Motor neuron (in vitro differentiated cells): ENCODE results near the gene ANKMY1. TPM values are rescaled to one million over a fixed set of nuclear protein-coding genes. Genes with fewer than 3 reads are reported as not detected.

Experiments used
- ATAC-seq, 8 experiments: fragments of 200-7000 bp; cut with Tn5 transposase; replicated peaks in 6 of 8; 2 replicates each; pipeline ENCODE4 v1.8.0; 2021; ENCODE audit warnings: mild to moderate bottlenecking in 8 of 8, moderate library complexity in 8 of 8
- H3K27ac ChIP-seq, 2 donors: fragments of 250-450 bp; sonication (Bioruptor Pico); 2 replicates each; pipeline ENCODE4 v1.9.0; 2021; ENCODE audit warnings: antibody characterized with exemption in 2 of 2, mild to moderate bottlenecking in 2 of 2, moderate library complexity in 1 of 2
- H3K4me1 ChIP-seq, 2 donors: fragments of 250-450 bp; sonication (Bioruptor Pico); replicated peaks in 1 of 2; 2 replicates each; pipeline ENCODE4 v1.6.1; 2021; ENCODE audit warnings: antibody characterized with exemption in 2 of 2, mild to moderate bottlenecking in 2 of 2, moderate library complexity in 1 of 2
- H3K4me3 ChIP-seq, 5 donors: fragments of 250-450 bp; sonication (Bioruptor Pico); 2 replicates each; pipeline ENCODE4 v1.9.0; 2021; ENCODE audit warnings: antibody characterized with exemption in 5 of 5, mild to moderate bottlenecking in 5 of 5, moderate library complexity in 4 of 5
- WGBS, 10 experiments: fragments of 450-650 bp; shearing (Covaris generic); methylation state at CpG; one replicate each; pipeline ENCODE4 v1.0.0; 2022; 5-methylcytosine and 5-hydroxymethylcytosine counted together
- in situ Hi-C, 9 experiments: fragments of 400-800 bp; cut with MboI; loops; one replicate each; pipeline ENCODE4 v1.15.0; 2021; ENCODE audit warnings: low sequenced_read_pairs in 9 of 9, low pct_unique_long_range_greater_than_20kb in 2 of 9; ENCODE audit not compliant: unreplicated experiment in 9 of 9
- total RNA-seq, 8 experiments: library from RNA; unstranded; fragments of 300-600 nt; gene quantifications; 2 replicates each; pipeline versions ENCODE4 v1.2.3 to v1.2.4, GENCODE V29; 2022

Gene ANKMY1
- total RNA-seq, 8 experiments from 2014 or later, result 4.9 to 27.3 (median 9.5) TPM

- ATAC-seq, result no peak
- in situ Hi-C loops, result no loop called here
Measured at GRCh38 chr2:240591784-240592183, 34.0 kb upstream of the ANKMY1 start.

GRCh38 chr2:240591226-240591625 lies 33.4 kb upstream of the ANKMY1 start:
- peaks cover 8 to 11% of the 10 kb centered on the region in 2 donors for H3K4me1 ChIP-seq
- ATAC-seq, result no peak
- no peak overlapping the region for H3K4me3 ChIP-seq
- WGBS, 10 experiments, result 33 to 100% (median 80%) methylated on average over 1 to 4 of the region's 6 CpGs; no CpG with 5 or more reads in 3 of the 10 experiments
- in situ Hi-C loops, result no loop called here
- no peak overlapping the region for H3K27ac ChIP-seq

More at GRCh38 chr2:240591784-240592183, 34.0 kb upstream of the ANKMY1 start:
- Histone ChIP-seq H3K27ac (no peak overlapping the region), H3K4me3 (no peak overlapping the region), H3K4me1 (peaks cover 8 to 11% of the 10 kb centered on the region in 2 donors)
- WGBS, 10 experiments, result 73 to 100% (median 98%) methylated on average over 1 to 5 of the region's 13 CpGs; no CpG with 5 or more reads in 4 of the 10 experiments

GRCh38 chr2:240590681-240591111 lies 32.9 kb upstream of the ANKMY1 start:
- Histone ChIP-seq H3K4me1 (peaks cover 8 to 11% of the 10 kb centered on the region in 2 donors), H3K4me3 (no peak overlapping the region), H3K27ac (no peak overlapping the region)
- 80 to 100% (median 97%) methylated on average over 1 to 8 of the region's 21 CpGs; no CpG with 5 or more reads in 4 of the 10 experiments for WGBS, 10 experiments
- no peak for ATAC-seq
- in situ Hi-C loops, result no loop called here

GRCh38 chr2:240589850-240590525 lies 32.2 kb upstream of the ANKMY1 start:
- WGBS, 10 experiments, result 78 to 100% (median 94%) methylated on average over 1 to 9 of the region's 16 CpGs

GRCh38 chr2:240589375-240589774 lies 31.6 kb upstream of the ANKMY1 start:
- Histone ChIP-seq H3K27ac (no peak overlapping the region), H3K4me3 (no peak overlapping the region), H3K4me1 (peaks cover 17 to 18% of the 10 kb centered on the region in 2 donors)
- in situ Hi-C loops, result no loop called here
- WGBS, 10 experiments, result 30 to 95% (median 63%) methylated on average over 2 to 7 of the region's 14 CpGs; no CpG with 5 or more reads in 7 of the 10 experiments
- ATAC-seq, result no peak

More at GRCh38 chr2:240589850-240590525, 32.2 kb upstream of the ANKMY1 start:
- no peak for ATAC-seq
- Histone ChIP-seq H3K4me1 (peaks cover 11 to 16% of the 10 kb centered on the region in 2 donors), H3K27ac (no peak overlapping the region), H3K4me3 (no peak overlapping the region)
- in situ Hi-C loops, result no loop called here

GRCh38 chr2:240588669-240589068 lies 30.9 kb upstream of the ANKMY1 start:
- ATAC-seq, result no peak
- 33 to 100% (median 66%) methylated on average over 1 to 3 of the region's 4 CpGs; no CpG with 5 or more reads in 3 of the 10 experiments for WGBS, 10 experiments
- Histone ChIP-seq H3K27ac (no peak overlapping the region), H3K4me3 (no peak overlapping the region), H3K4me1 (peaks cover 17 to 18% of the 10 kb centered on the region in 2 donors)
- in situ Hi-C loops, result no loop called here

- H3K4me3 ChIP-seq, result peak overlapping the region; percentile 86 to 99 (median 96)
- WGBS, 10 experiments, result 20 to 93% (median 69%) methylated on average over 1 to 6 of the region's 10 CpGs; no CpG with 5 or more reads in 1 of the 10 experiments
- in situ Hi-C loops, result no loop called here
- no peak for ATAC-seq
- no peak overlapping the region for H3K27ac ChIP-seq
- H3K4me1 ChIP-seq, result peaks cover 17 to 18% of the 10 kb centered on the region in 2 donors
Measured at GRCh38 chr2:240588006-240588655, 30.3 kb upstream of the ANKMY1 start.

- 0 to 75% (median 10%) methylated on average over 1 to 11 of the region's 62 CpGs; no CpG with 5 or more reads in 5 of the 10 experiments for WGBS, 10 experiments
- peaks cover 17 to 18% of the 10 kb centered on the region in 2 donors for H3K4me1 ChIP-seq
- H3K4me3 ChIP-seq, result peak overlapping the region; percentile 86 to 99 (median 96)
- in situ Hi-C loops, result no loop called here
- peak overlapping the region; percentile 95 to 99 for H3K27ac ChIP-seq
- ATAC-seq, result peak; percentile 7 to 41 (median 32)
Measured at GRCh38 chr2:240586919-240587800, 29.4 kb upstream of the ANKMY1 start.

GRCh38 chr2:240586198-240586918 lies 28.6 kb upstream of the ANKMY1 start, which contains the start of gene CAPN10:
CAPN10 (plus strand) TSS chr2:240586734; CDS start chr2:240586912, 178 bp downstream.
- WGBS, 10 experiments, result 0 to 3% (median 0%) methylated on average over 1 to 20 of the region's 88 CpGs; no CpG with 5 or more reads in 5 of the 10 experiments
- Histone ChIP-seq H3K27ac (peak within 1 kb of the TSS; percentile 95 to 99), H3K4me3 (peak within 1 kb of the TSS; percentile 86 to 99 (median 96)), H3K4me1 (peaks cover 17 to 18% of the 10 kb centered on the region in 2 donors)
- in situ Hi-C loops, result no loop called here
- peak; percentile 84 to 95 (median 92) for ATAC-seq

GRCh38 chr2:240585681-240586197 lies 28.0 kb upstream of the ANKMY1 start:
- H3K4me3 ChIP-seq, result peak overlapping the region; percentile 86 to 99 (median 96)
- WGBS, 10 experiments, result 0 to 40% (median 0%) methylated on average over 1 to 8 of the region's 20 CpGs; no CpG with 5 or more reads in 3 of the 10 experiments
- ATAC-seq, result peak in 1 of 8 experiments; percentile 1
- peaks cover 17 to 18% of the 10 kb centered on the region in 2 donors for H3K4me1 ChIP-seq
- in situ Hi-C loops, result no loop called here
- peak overlapping the region; percentile 95 to 99 for H3K27ac ChIP-seq

- H3K4me1 ChIP-seq, result peaks cover 17 to 18% of the 10 kb centered on the region in 2 donors
- in situ Hi-C loops, result no loop called here
- H3K27ac ChIP-seq, result peak overlapping the region; percentile 95 to 99
- peak overlapping the region; percentile 86 to 99 (median 96) for H3K4me3 ChIP-seq
- ATAC-seq, result no peak
- WGBS, 10 experiments, result 60 to 100% (median 81%) methylated on average over 1 to 3 of the region's 6 CpGs; no CpG with 5 or more reads in 4 of the 10 experiments
Measured at GRCh38 chr2:240585101-240585500, 27.3 kb upstream of the ANKMY1 start.
